ENCODE measurements around the gene POP4.

POP4 gene

DNA sequence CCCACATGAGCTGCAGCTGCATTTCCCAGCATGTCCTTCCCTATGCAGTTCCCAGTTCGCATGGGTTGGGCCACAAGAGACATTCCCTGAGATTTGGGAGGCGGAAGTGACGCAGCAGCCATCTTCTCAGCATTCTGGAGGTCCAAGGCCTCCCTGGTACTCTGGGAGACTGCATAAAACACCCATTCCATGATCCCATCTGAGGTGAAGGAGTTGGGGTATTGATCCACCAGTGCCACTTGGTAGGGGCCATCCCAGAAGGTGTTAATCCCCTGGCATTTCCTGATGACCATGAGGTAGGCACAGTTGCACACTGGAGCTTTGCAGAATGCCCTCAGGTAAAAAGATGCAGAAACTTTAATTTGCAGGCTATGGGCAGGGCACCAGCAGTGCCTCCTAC lies 25.4 kb downstream of the POP4 start:
- no peak overlapping the region for H3K27ac ChIP-seq (ENCODE audit: low read length)
- no peaks in the 10 kb centered on the region for H3K79me2 ChIP-seq (ENCODE audit: insufficient read depth, low read length)
- no peaks in the 10 kb centered on the region for H3K9me3 ChIP-seq (ENCODE audit: insufficient read depth, low read length, severe bottlenecking)
- H2AFZ ChIP-seq (ENCODE audit: low read depth, low read length): no peak overlapping the region
- no peak for TF ChIP-seq EZH2 (IDR thresholded peaks at IDR 0.05; ENCODE audit: borderline replicate concordance, low read depth, low read length, severe bottlenecking)
- TF ChIP-seq, protein P1, sequence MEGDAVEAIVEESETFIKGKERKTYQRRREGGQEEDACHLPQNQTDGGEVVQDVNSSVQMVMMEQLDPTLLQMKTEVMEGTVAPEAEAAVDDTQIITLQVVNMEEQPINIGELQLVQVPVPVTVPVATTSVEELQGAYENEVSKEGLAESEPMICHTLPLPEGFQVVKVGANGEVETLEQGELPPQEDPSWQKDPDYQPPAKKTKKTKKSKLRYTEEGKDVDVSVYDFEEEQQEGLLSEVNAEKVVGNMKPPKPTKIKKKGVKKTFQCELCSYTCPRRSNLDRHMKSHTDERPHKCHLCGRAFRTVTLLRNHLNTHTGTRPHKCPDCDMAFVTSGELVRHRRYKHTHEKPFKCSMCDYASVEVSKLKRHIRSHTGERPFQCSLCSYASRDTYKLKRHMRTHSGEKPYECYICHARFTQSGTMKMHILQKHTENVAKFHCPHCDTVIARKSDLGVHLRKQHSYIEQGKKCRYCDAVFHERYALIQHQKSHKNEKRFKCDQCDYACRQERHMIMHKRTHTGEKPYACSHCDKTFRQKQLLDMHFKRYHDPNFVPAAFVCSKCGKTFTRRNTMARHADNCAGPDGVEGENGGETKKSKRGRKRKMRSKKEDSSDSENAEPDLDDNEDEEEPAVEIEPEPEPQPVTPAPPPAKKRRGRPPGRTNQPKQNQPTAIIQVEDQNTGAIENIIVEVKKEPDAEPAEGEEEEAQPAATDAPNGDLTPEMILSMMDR (IDR thresholded peaks at IDR 0.05; ENCODE audit: borderline replicate concordance, extremely low read depth, low read length, poor library complexity, severe bottlenecking): no peak
- H3K27me3 ChIP-seq (ENCODE audit: insufficient read depth, low read length, poor library complexity): no peaks in the 10 kb centered on the region
- ATAC-seq (ENCODE audit: insufficient read depth, low read depth) (no peak), DNase-seq (no peak)
- no peaks in the 10 kb centered on the region for H3K4me1 ChIP-seq (ENCODE audit: insufficient read depth, low read length)
- no peaks in the 10 kb centered on the region for H4K20me1 ChIP-seq (ENCODE audit: insufficient read depth, low read length)
- H3K9ac ChIP-seq (ENCODE audit: low read depth, low read length): no peak overlapping the region
- H3K36me3 ChIP-seq (ENCODE audit: insufficient read depth, low read length): no peaks in the 10 kb centered on the region
- H3K4me3 ChIP-seq (ENCODE audit: low read depth in 1 of 2, low read length in 2 of 2): no peak overlapping the region
- no peak overlapping the region for H3K4me2 ChIP-seq (ENCODE audit: insufficient read depth, low read length)

DNA sequence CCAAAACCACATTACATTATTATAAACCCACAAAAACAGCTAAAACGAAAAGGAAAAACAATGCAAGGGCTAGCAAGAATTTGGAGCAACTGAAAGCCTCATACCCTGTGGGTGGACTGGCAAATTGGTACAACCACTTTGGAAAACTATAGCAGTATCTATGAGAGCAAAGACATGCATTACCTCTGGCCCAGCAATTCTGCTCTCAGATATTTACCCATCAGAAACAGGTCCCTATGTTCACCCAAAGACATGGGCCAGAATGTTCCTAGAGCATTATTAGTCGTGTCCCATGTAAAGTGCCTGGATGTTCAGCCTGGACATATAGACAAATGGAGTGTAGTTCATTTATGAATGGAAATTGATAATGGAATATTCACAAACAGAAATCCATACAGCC lies 27.9 kb downstream of the POP4 start:
- no peaks in the 10 kb centered on the region for H3K27me3 ChIP-seq (ENCODE audit: insufficient read depth, low read length, poor library complexity)
- H3K4me2 ChIP-seq (ENCODE audit: insufficient read depth, low read length): no peak overlapping the region
- no peaks in the 10 kb centered on the region for H4K20me1 ChIP-seq (ENCODE audit: insufficient read depth, low read length)
- ATAC-seq (ENCODE audit: insufficient read depth, low read depth) (no peak), DNase-seq (no peak)
- H3K9me3 ChIP-seq (ENCODE audit: insufficient read depth, low read length, severe bottlenecking): no peaks in the 10 kb centered on the region
- no peak for TF ChIP-seq EZH2 (IDR thresholded peaks at IDR 0.05; ENCODE audit: borderline replicate concordance, low read depth, low read length, severe bottlenecking)
- TF ChIP-seq, protein P1 (IDR thresholded peaks at IDR 0.05; ENCODE audit: borderline replicate concordance, extremely low read depth, low read length, poor library complexity, severe bottlenecking): no peak
- no peak overlapping the region for H3K27ac ChIP-seq (ENCODE audit: low read length)
- H3K4me3 ChIP-seq (ENCODE audit: low read depth in 1 of 2, low read length in 2 of 2): no peak overlapping the region
- no peak overlapping the region for H3K9ac ChIP-seq (ENCODE audit: low read depth, low read length)
- no peaks in the 10 kb centered on the region for H3K4me1 ChIP-seq (ENCODE audit: insufficient read depth, low read length)
- H3K36me3 ChIP-seq (ENCODE audit: insufficient read depth, low read length): no peaks in the 10 kb centered on the region
- no peak overlapping the region for H2AFZ ChIP-seq (ENCODE audit: low read depth, low read length)
- no peaks in the 10 kb centered on the region for H3K79me2 ChIP-seq (ENCODE audit: insufficient read depth, low read length)

DNA sequence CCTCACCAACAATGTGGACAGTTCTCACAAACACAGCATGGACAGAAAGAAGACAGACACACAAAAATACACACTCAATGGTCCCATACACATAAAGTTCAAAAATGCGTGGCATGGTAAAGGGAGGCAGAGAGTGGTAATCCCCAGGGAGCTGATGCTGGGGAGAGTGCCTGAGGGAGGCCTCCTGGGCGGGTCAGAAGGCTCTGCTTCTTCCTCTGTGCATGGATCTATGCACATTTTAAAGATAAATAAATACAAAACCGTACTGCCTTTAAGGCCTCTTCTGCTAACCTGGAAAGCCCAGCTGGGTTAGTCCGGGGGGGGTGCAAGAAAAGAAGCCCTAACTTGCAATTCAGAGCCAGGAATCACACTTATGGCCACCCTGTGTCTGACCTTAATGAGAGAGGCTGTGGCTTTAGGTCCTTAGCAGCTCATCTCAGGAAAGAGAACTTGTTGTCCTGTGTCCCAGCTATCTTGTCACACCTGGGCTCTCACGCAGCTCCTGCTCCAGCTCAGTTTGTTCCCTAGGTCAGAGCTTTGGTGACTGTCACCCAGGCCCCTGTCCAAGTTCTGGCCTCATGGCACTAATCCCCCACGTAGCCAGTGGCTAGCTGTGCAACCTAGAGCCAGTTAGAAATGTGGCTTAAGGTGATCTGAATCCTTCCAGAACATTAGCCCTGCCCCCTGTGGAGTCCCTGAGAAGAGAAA lies 28.5 kb downstream of the POP4 start:
- H2AFZ ChIP-seq (ENCODE audit: low read depth, low read length): no peak overlapping the region
- H3K4me2 ChIP-seq (ENCODE audit: insufficient read depth, low read length): no peak overlapping the region
- H3K27ac ChIP-seq (ENCODE audit: low read length): no peak overlapping the region
- H3K9ac ChIP-seq (ENCODE audit: low read depth, low read length): no peak overlapping the region
- H4K20me1 ChIP-seq (ENCODE audit: insufficient read depth, low read length): no peaks in the 10 kb centered on the region
- no peak overlapping the region for H3K4me3 ChIP-seq (ENCODE audit: low read depth in 1 of 2, low read length in 2 of 2)
- ATAC-seq (ENCODE audit: insufficient read depth, low read depth): no peak
- H3K27me3 ChIP-seq (ENCODE audit: insufficient read depth, low read length, poor library complexity): no peaks in the 10 kb centered on the region
- no peaks in the 10 kb centered on the region for H3K9me3 ChIP-seq (ENCODE audit: insufficient read depth, low read length, severe bottlenecking)
- TF ChIP-seq, protein P1 (IDR thresholded peaks at IDR 0.05; ENCODE audit: borderline replicate concordance, extremely low read depth, low read length, poor library complexity, severe bottlenecking): no peak
- no peak for TF ChIP-seq EZH2 (IDR thresholded peaks at IDR 0.05; ENCODE audit: borderline replicate concordance, low read depth, low read length, severe bottlenecking)
- no peaks in the 10 kb centered on the region for H3K79me2 ChIP-seq (ENCODE audit: insufficient read depth, low read length)
- no peaks in the 10 kb centered on the region for H3K4me1 ChIP-seq (ENCODE audit: insufficient read depth, low read length)
- no peaks in the 10 kb centered on the region for H3K36me3 ChIP-seq (ENCODE audit: insufficient read depth, low read length)
- no peak for DNase-seq

All from DND-41 (cell line).